Epidermal melanocyte (primary cell): ENCODE measurements around the gene FAM200B.

ENCODE experiments used
- DNase-seq: peaks from one replicate; pipeline ENCODE4 v3.0.0; 2011; ENCODE audit warnings: low spot score; ENCODE audit not compliant: insufficient read length

Gene FAM200B

DNA sequence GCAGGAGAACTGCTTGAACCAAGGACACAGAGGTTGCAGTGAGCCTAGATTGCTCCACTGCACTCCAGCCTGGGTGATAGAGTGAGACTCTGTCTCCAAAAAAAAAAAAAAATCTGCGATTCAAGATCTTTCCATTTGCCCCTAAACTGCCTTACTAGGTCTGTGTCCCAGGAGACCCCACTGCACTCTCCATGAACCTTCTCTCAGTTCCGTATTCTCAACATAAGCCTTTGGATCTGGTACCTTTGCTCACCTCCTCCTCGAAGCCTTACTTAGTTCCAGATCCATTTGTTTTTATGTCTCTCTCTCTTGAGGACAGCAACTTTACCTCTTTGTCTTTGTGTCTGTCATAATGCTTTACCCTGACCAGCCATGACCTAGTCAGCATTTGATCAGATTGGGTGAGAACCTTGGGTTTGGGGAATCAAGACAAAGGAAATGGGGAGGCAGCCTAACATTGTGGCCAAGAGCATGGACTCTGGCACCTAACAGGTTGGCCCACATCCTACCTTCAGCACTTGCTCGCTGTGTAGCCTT, 55.0 kb downstream of the FAM200B start:
- DNase-seq = no peak

DNA sequence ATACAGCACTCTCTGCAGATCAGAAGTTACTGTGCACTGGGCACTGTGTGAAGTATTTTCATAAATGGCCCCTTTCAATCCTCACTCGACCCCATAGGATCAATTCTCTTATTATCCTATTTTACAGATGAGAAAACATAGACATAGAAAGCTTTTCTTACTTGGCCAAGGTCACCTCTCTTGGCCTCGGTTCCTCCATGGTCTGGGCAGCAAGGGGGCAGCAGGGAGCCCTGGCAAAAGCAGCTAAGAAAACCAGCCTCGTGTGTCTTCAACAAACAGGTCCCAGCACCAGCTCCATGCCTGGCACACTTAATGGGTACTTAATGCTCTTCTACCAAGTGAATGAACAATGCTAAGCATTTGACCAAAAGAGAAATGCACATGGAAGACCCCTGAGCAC, 55.6 kb downstream of the FAM200B start:
- no peak for DNase-seq

DNA sequence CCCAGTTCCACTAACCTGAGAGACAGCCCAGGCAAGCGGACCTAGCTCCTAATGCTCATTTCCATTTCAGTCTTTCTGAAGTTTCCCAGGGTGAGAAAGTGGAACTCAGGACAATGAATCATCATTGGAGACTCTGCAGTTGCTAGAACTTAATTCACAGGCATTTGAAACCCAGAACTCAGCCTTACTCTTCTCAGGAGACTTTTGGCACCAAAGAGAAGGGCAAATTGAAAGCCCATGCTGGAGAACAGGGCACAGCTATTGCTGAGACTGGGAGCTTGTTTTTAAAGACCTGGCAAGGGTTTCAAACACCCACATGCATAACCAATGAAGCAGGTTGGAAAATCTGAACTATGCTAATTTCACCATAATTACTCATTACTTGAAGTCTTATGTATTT, 57.2 kb downstream of the FAM200B start:
- no peak for DNase-seq
